ENCODE results near the gene GNAQ. TPM values are rescaled to one million over a fixed set of nuclear protein-coding genes. Genes with fewer than 3 reads are reported as not detected.

GNAQ gene
- total RNA-seq, 1 experiment from 2014 or later: 55.5 TPM

- no peaks in the 10 kb centered on the region for H3K36me3 Mint-ChIP-seq
- ATAC-seq (peak; percentile 71), DNase-seq (ENCODE audit: low spot score) (no peak)
- H3K9me3 Mint-ChIP-seq: no peaks in the 10 kb centered on the region
- ChIA-PET POLR2A (no interaction called here), CTCF (interaction anchor here (1.5 kb wide), 1 partner anchor 134 kb away, joined by 4 read pairs; no protein-coding TSS in a partner anchor)
- H3K27ac Mint-ChIP-seq: no peak overlapping the region; the same call in 1 of the 2 replicates
- peaks cover 17% of the 10 kb centered on the region for H3K4me1 Mint-ChIP-seq
- no peaks in the 10 kb centered on the region for H3K27me3 Mint-ChIP-seq (ENCODE audit: low read depth)
- TF ChIP-seq TEAD1 (CRISPR knock-in tag; IDR thresholded peaks at IDR 0.05) (no peak), ZNF121 (CRISPR knock-in tag; IDR thresholded peaks at IDR 0.05) (no peak), E2F4 (CRISPR knock-in tag; IDR thresholded peaks at IDR 0.05; ENCODE audit: borderline replicate concordance, low read depth) (no peak), MYBL2 (CRISPR knock-in tag; IDR thresholded peaks at IDR 0.05) (no peak), SMAD3 (CRISPR knock-in tag; IDR thresholded peaks at IDR 0.05; ENCODE audit: borderline replicate concordance) (no peak), ETV6 (CRISPR knock-in tag; IDR thresholded peaks at IDR 0.05) (no peak), NR1H2 (CRISPR knock-in tag; IDR thresholded peaks at IDR 0.05) (no peak)
- no peak overlapping the region for H3K4me3 Mint-ChIP-seq
Observed at GRCh38 chr9:77901771-77902170, 129.8 kb downstream of the GNAQ start.

GRCh38 chr9:77901018-77901417 lies 130.6 kb downstream of the GNAQ start:
- ChIA-PET CTCF (interaction anchor here (1.5 kb wide), 1 partner anchor 134 kb away, joined by 4 read pairs; no protein-coding TSS in a partner anchor), POLR2A (no interaction called here)
- no peaks in the 10 kb centered on the region for H3K9me3 Mint-ChIP-seq
- TF ChIP-seq NR1H2 (CRISPR knock-in tag; IDR thresholded peaks at IDR 0.05) (no peak), ZNF121 (CRISPR knock-in tag; IDR thresholded peaks at IDR 0.05) (no peak), ZNF425 (CRISPR knock-in tag; conservative IDR thresholded peaks at IDR 0.05) (no peak), ZBTB21 (CRISPR knock-in tag; IDR thresholded peaks at IDR 0.05; ENCODE audit: borderline replicate concordance) (no peak), PRDM15 (CRISPR knock-in tag; IDR thresholded peaks at IDR 0.05) (no peak), ZNF423 (CRISPR knock-in tag; IDR thresholded peaks at IDR 0.05) (no peak), IRF2 (CRISPR knock-in tag; IDR thresholded peaks at IDR 0.05; ENCODE audit: borderline replicate concordance, low read depth) (no peak), EMX1 (CRISPR knock-in tag; IDR thresholded peaks at IDR 0.05) (no peak), NR3C1 (CRISPR knock-in tag; conservative IDR thresholded peaks at IDR 0.05; ENCODE audit: low read depth) (no peak), SMAD4 (CRISPR knock-in tag; IDR thresholded peaks at IDR 0.05) (no peak)
- no peaks in the 10 kb centered on the region for H3K27me3 Mint-ChIP-seq (ENCODE audit: low read depth)
- ATAC-seq: no peak
- DNase-seq (ENCODE audit: low spot score): no peak
- no peak overlapping the region for H3K4me3 Mint-ChIP-seq
- 0 out of 2 replicates have a peak overlapping the region, but pooled peaks have one; percentile 14 for H3K27ac Mint-ChIP-seq
- peaks cover 21% of the 10 kb centered on the region for H3K4me1 Mint-ChIP-seq
- no peaks in the 10 kb centered on the region for H3K36me3 Mint-ChIP-seq

- CTCF ChIA-PET: no interaction called here
- Mint-ChIP-seq H3K9me3 (peaks cover 3% of the 10 kb centered on the region; the same call in 1 of the 2 replicates), H3K27ac (no peak overlapping the region), H3K4me3 (no peak overlapping the region), H3K27me3 (ENCODE audit: low read depth) (no peaks in the 10 kb centered on the region), H3K36me3 (peaks cover 7% of the 10 kb centered on the region; the same call in 1 of the 2 replicates), H3K4me1 (peaks cover 19% of the 10 kb centered on the region)
- ATAC-seq (no peak), DNase-seq (ENCODE audit: low spot score) (no peak)
- POLR2A ChIA-PET: no interaction called here
- TF ChIP-seq ZNF671 (CRISPR knock-in tag; IDR thresholded peaks at IDR 0.05) (no peak), ZNF396 (CRISPR knock-in tag; IDR thresholded peaks at IDR 0.05; ENCODE audit: borderline replicate concordance) (no peak), ERG (CRISPR knock-in tag; IDR thresholded peaks at IDR 0.05) (no peak), FOXP1 (CRISPR knock-in tag; IDR thresholded peaks at IDR 0.05; ENCODE audit: borderline replicate concordance) (no peak), E2F1 (CRISPR knock-in tag; IDR thresholded peaks at IDR 0.05) (no peak), IRF2 (CRISPR knock-in tag; IDR thresholded peaks at IDR 0.05; ENCODE audit: borderline replicate concordance, low read depth) (no peak), SMAD4 (CRISPR knock-in tag; IDR thresholded peaks at IDR 0.05) (no peak), NFE2L1 (CRISPR knock-in tag; IDR thresholded peaks at IDR 0.05) (no peak), ZNF121 (CRISPR knock-in tag; IDR thresholded peaks at IDR 0.05) (no peak)
Observed at GRCh38 chr9:77899679-77900354, 131.8 kb downstream of the GNAQ start.

Measured in WTC11 (cell line).